NOMO-1 (cell line): ENCODE results near the gene SYT14.
"Not testable (repeated sequence)": the region's sequence is repeated elsewhere in the genome, so short reads cannot be mapped to it uniquely, and the experiment has no call there.

Experiments
- DNase-seq, 2 experiments: peaks; one replicate each; lab custom pipeline; 2025; ENCODE audit not compliant: unreplicated experiment in 2 of 2; lab: John Stamatoyannopoulos, UW

The SYT14 gene

DNA sequence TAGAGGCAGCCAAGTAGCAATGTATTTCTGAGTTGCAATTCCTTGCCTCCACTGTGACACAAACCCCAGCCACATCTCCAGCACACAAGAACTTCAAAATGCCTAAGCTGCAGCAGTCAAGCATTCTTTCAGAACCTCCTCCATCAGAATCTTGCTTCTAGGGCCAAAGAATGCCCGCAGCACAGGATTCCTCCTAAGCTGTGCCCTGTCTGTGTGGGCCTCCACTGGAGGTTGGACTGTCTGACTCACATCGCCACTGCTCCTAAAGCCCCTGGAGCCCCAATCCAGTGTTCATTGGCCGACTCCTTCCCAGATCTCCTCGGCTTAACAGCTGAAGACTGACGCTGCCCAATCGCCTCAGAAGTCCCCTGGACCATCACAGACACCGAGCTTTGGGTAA, 251.4 kb downstream of the SYT14 start:
- DNase-seq, result no peak

DNA sequence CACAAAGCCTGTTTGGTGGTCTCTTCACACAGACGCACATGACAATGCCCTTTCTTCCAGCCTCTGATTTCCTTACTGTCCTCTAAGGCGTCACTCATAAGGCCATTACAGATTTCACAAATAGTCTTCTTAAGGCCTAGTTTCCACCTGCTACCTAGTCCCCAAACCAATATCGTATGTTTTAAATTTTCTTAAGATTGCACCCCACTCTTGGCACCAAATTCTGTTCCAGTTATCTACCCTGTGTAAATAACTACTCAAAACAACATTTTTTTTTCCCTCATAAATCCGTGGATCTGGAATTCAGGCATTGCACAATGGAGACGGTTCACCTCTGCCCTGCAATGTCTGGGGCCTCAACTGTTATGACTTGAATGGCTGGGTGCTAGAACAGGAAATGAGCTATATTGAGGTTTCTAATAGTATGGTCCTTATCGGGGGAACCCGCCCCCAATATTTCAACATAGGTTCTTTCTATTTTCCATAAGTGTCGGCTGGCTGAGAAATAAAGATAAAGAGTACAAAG, 257.7 kb downstream of the SYT14 start:
- no peak for DNase-seq

DNA sequence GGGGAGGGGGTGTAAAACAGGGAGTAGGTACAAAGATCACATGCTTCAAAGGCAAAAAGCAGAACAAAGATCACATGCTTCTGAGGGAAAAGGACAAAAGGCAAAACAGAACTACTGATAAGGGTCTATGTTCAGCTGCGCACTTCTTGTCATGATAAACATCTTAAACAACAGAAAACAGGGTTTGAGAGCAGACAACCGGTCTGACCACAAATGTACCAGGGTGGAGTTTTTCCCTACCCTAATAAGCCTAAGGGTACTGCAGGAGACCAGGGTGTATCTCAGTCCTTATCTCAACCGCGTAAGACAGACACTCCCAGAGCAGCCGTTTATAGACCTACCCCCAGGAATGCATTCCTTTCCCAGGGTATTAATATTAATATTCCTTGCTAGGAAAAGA, 258.2 kb downstream of the SYT14 start:
- not testable (repeated sequence) for DNase-seq

DNA sequence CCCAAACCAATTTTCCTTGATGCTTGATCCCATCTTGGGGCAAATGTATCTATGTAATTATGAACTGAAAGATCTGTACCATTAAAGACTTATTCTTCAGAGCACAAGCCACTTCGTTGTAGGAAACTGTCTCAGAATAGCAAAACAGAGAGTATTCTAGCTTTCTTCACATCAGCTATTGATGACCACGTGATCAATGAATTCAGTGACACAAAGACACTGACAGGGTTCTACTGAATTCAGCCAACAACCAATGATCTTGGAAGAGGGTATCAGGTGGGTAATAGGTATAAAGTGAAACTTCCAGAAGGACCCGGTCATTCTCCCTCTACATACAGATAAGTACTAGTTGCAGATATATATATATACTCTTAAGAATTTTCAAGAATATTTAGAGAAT, 260.8 kb downstream of the SYT14 start:
- no peak for DNase-seq

DNA sequence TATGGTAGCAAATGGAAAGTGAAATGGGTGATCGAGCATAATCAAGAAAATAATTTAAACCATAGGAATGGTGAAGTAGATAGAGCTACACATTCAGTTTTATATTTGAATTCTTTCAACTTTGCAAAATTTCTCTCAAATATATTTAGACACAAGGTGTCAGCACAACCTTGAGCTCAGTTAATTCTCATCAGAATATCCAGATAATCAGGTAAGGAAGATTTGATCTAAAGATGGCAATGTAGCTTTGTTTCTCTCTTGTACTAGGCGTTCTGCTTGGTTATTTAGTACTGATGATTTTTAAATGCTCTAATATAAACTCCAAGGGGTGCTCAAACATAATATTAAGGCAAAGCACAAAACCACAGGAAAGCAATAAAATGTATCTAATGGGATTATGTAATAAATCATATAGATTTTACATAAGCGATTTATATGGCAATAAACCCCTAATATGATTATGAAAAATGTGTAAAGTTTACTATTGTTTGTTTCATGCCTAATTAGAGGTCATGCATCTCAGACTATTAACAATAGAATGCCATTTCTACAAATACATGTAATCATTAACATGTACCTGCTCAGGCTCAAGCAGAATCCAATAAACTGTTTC, 262.2 kb downstream of the SYT14 start:
- DNase-seq, result no peak

DNA sequence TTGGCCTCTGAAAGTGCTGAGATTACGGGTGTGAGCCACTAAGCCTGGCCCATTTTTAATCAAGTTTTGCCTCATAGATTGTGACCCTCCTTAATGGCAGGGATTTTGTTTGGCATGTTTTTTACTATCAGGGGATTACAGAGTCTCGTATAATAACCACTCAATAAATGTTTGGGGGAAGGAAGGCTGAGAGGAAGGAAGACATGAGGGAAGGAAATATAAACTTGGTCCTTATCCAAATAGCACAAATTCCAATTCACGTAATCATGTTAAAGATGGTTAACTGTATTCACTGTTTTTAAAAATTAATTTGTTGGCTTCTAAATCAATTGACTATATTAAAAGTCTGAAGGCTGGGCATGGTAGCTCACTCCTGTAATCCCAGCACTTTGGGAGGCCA, 263.7 kb downstream of the SYT14 start:
- no peak for DNase-seq

DNA sequence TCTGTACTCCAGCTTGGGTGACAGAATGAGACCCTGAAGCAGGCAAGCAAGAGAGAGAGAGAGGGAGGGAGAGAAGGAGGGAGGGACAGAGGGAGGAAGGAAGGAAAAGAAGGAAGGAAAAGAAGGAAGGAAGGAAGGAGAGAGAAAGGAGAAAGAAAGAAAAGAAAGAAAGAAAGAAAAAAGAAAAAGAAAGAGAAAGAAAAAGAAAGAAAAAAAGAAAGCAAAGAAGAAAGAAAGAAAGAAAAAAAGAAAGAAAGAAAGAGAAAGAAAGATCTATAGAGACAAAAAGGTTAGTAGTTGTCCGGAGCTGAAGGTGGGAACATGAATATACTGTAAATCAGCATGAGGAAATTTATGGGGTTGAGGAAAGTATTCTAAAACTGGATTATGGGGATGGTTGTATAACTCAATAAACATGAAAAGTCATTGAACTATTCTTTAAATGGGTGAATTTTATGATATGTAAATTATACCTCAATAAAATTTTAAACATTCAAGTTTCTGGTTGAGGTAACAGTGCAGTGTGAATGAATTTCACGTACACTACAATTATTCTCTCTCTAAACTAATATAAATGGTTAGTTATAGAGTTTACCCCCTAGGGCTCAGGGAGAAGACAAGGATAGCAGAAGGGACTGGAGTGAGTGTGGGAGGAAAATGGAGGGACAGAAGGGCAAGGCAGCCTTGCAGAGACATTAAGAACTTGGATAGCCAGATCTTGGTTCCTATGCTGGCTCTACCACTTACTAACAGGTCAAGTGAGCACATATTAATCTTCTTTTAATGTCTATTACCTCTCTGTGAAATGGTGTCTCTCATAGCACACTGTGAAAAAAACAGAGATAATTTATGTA, 269.8 kb downstream of the SYT14 start:
- no peak for DNase-seq

DNA sequence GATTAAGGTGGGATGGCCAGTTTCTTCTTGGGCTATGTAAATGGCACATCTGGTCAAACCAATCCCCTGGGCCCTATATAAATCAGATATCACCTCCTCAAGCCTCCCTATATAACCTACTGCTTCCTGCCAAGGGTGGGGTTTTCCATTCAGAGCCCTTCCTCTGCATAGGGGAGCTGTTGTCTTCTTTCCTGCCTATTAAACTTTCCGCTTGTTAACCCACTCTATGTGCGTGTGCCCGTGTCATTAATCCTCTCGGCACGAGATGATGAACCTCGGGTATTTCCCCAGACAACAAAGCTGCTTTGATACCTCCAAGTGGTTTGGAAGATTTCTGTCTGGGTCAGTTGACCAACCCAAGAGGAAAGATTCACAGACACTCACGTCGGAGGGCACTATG, 275.3 kb downstream of the SYT14 start:
- DNase-seq, result no peak

DNA sequence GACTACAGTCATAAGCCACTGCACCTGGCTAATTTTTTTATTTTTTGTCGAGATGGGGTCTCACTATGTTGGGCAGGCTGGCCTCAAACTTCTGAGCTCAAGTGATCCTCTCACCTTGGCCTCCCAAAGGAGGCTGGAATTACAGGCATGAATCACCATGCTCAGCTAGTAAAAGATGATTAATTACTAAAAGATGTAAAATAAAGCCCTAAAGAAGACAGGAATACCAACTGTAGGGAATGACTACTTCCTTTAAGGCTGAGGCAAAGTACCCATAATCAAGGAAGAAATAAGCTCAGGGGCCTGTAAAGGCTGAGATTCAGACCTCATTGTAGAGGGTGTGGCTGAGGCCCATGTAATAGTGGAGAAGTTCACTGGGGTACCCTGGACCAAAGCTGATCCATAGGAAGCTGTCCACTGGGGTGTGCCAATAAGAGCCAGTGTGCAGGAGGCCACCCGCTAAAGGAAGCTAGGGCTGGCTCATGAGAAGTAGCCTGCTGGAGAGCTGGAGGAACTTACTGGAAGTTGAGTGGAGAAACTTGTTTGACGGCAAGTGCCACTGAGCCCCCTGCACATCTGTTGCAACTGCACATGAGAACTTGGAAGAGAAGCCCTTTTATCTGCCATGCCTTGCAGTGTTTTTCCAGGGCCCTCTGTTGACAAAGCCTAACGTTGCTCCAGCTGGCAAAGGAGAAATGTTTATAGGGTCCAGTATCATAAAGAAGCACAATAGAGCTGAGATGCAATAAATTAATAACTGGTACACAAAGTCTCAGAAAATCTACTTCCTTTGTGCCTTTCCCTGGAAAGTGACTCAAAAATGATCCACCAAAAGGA, 276.8 kb downstream of the SYT14 start:
- DNase-seq, result no peak

DNA sequence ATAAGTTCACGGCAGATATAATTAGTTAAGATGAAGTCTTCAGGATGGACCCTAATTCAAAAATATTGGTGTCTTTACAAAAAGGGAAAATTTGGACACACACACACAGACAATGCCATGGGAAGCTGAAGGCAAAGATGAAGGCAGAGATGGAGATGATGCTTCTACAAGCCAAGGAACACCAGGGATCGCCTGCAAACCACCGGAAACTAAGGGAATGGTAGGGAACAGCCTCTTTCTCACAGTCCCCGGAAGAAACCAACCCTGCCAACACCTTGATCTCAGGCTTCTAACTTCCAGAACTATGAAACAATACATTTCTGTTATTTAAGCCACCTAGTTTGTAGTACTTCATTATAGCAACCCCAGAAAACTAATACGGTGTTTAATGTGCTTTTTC, 279.5 kb downstream of the SYT14 start:
- DNase-seq, result no peak

DNA sequence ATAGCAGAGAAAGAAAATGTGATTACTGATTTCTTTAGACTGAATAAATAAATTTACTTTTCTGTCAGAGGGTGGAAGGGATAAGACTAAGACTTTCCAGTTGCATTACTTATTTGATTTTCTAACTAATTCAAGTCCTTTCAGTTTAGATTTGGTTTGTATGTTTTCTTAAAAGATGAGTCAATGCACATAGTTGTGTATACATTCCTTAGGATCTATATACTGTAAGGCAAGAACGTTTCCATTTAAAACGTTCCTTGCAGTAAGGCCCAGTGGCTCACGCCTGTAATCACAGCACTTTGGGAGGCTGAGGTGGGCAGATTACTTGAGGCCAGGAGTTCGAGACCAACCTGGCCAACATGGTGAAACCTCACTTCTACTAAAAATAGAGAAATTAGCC, 280.0 kb downstream of the SYT14 start:
- no peak for DNase-seq
